Measurements from ENCODE around the gene PDK2. TPM values are rescaled to one million over a fixed set of nuclear protein-coding genes. Genes with fewer than 3 reads are reported as not detected.

The PDK2 gene
- total and polyA plus RNA-seq, 9 of the 15 experiments (the other 6 are each of a cell fraction or from before 2014, with no cell fraction given): 0.03 to 2.5 (median 1.4) TPM

GRCh38 chr17:50151041-50151936, 56.1 kb downstream of the PDK2 start (continued):
- TF ChIP-seq, protein P1, sequence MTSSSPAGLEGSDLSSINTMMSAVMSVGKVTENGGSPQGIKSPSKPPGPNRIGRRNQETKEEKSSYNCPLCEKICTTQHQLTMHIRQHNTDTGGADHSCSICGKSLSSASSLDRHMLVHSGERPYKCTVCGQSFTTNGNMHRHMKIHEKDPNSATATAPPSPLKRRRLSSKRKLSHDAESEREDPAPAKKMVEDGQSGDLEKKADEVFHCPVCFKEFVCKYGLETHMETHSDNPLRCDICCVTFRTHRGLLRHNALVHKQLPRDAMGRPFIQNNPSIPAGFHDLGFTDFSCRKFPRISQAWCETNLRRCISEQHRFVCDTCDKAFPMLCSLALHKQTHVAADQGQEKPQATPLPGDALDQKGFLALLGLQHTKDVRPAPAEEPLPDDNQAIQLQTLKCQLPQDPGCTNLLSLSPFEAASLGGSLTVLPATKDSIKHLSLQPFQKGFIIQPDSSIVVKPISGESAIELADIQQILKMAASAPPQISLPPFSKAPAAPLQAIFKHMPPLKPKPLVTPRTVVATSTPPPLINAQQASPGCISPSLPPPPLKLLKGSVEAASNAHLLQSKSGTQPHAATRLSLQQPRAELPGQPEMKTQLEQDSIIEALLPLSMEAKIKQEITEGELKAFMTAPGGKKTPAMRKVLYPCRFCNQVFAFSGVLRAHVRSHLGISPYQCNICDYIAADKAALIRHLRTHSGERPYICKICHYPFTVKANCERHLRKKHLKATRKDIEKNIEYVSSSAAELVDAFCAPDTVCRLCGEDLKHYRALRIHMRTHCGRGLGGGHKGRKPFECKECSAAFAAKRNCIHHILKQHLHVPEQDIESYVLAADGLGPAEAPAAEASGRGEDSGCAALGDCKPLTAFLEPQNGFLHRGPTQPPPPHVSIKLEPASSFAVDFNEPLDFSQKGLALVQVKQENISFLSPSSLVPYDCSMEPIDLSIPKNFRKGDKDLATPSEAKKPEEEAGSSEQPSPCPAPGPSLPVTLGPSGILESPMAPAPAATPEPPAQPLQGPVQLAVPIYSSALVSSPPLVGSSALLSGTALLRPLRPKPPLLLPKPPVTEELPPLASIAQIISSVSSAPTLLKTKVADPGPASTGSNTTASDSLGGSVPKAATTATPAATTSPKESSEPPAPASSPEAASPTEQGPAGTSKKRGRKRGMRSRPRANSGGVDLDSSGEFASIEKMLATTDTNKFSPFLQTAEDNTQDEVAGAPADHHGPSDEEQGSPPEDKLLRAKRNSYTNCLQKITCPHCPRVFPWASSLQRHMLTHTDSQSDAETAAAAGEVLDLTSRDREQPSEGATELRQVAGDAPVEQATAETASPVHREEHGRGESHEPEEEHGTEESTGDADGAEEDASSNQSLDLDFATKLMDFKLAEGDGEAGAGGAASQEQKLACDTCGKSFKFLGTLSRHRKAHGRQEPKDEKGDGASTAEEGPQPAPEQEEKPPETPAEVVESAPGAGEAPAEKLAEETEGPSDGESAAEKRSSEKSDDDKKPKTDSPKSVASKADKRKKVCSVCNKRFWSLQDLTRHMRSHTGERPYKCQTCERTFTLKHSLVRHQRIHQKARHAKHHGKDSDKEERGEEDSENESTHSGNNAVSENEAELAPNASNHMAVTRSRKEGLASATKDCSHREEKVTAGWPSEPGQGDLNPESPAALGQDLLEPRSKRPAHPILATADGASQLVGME (CRISPR knock-in tag; IDR thresholded peaks at IDR 0.05): no peak
- TF ChIP-seq RUNX1 (IDR thresholded peaks at IDR 0.05; ENCODE audit: low read depth) (no peak), MXD1 (CRISPR knock-in tag; IDR thresholded peaks at IDR 0.05; ENCODE audit: borderline replicate concordance, poor library complexity, severe bottlenecking) (no peak), MCM2 (IDR thresholded peaks at IDR 0.05; ENCODE audit: low read depth) (no peak), PHB2 (IDR thresholded peaks at IDR 0.05; ENCODE audit: low read depth) (no peak), ZNF431 (CRISPR knock-in tag; IDR thresholded peaks at IDR 0.05) (no peak), ILK (tag; IDR thresholded peaks at IDR 0.05; ENCODE audit: borderline replicate concordance, low read depth) (no peak), MCM7 (IDR thresholded peaks at IDR 0.05) (no peak), PHF21A (IDR thresholded peaks at IDR 0.05; ENCODE audit: borderline replicate concordance, low read depth) (no peak), NR2C1 (IDR thresholded peaks at IDR 0.05) (peak; percentile 24; the same call in 1 of the 2 replicates), NR2C1 (tag; IDR thresholded peaks at IDR 0.05) (peak; percentile 70), XRCC4 (IDR thresholded peaks at IDR 0.05; ENCODE audit: extremely low read depth, insufficient read depth, insufficient read length) (no peak), SAFB (IDR thresholded peaks at IDR 0.05; ENCODE audit: borderline replicate concordance, low read depth, low read length) (no peak), GTF2A2 (tag; IDR thresholded peaks at IDR 0.05) (no peak), XRCC3 (IDR thresholded peaks at IDR 0.05) (no peak)
- TF ChIP-seq, protein P2, sequence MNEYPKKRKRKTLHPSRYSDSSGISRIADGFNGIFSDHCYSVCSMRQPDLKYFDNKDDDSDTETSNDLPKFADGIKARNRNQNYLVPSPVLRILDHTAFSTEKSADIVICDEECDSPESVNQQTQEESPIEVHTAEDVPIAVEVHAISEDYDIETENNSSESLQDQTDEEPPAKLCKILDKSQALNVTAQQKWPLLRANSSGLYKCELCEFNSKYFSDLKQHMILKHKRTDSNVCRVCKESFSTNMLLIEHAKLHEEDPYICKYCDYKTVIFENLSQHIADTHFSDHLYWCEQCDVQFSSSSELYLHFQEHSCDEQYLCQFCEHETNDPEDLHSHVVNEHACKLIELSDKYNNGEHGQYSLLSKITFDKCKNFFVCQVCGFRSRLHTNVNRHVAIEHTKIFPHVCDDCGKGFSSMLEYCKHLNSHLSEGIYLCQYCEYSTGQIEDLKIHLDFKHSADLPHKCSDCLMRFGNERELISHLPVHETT (CRISPR knock-in tag; conservative IDR thresholded peaks at IDR 0.05 in 1 of 2, IDR thresholded peaks at IDR 0.05 in 1 of 2): peak in 1 of 2 experiments; percentile 85; a peak in 2 of 4 replicates
- TF ChIP-seq, protein P3, sequence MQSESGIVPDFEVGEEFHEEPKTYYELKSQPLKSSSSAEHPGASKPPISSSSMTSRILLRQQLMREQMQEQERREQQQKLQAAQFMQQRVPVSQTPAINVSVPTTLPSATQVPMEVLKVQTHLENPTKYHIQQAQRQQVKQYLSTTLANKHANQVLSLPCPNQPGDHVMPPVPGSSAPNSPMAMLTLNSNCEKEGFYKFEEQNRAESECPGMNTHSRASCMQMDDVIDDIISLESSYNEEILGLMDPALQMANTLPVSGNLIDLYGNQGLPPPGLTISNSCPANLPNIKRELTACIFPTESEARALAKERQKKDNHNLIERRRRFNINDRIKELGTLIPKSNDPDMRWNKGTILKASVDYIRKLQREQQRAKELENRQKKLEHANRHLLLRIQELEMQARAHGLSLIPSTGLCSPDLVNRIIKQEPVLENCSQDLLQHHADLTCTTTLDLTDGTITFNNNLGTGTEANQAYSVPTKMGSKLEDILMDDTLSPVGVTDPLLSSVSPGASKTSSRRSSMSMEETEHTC (IDR thresholded peaks at IDR 0.05): no peak

Measured in K562 (cell line).